ENCODE measurements around the gene ACTR5. TPM values are rescaled to one million over a fixed set of nuclear protein-coding genes. Genes with fewer than 3 reads are reported as not detected.
A peak's percentile ranks its signal among the peaks of the same experiment; 100 is the strongest.

ACTR5 gene
- total RNA-seq, 4 donors from 2014 or later: 5.8 to 9.8 (median 8.6) TPM

DNA sequence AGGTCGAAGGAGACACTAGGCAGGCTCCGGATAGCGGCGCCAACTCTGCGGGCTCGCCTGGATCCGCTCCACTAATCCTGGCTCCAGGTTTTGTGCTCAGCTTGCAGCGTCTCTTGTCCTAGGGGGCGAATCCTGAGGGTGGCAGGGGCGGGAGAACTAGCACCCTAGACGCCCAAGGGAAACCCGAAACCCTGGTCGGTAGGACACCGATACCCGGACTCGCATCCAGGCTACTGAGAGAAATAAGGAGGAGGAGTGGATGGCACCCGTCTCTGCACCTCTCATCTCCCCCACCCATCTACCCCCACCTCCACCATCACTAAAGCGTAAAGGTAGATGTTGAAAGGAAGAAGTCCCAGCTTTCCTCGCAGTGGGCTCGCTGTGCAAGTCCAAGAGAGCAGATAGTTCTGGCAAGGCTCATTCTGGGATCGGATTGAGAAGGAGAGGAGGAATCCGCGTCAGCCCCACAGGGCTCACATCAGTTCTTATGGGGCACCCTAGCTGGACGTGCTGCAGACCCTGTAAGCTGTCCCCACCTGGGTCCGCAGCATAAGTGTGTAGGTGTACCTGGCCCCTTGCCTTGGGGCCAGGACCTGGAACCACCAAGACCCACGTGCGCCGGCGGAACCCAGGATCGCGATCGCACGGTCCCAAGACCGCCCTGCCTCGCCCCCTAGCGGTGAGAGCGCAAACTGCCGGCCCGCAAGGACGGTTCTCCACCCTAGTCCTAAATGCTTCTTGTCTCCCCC, 17.1 kb upstream of the ACTR5 start:
- Histone ChIP-seq H3K27me3 (peaks cover 0 to 96% (median 60%) of the 10 kb centered on the region in 4 donors), H3K27ac (replicated peaks in 1 of 4) (no peak overlapping the region), H3K36me3 (no peaks in the 10 kb centered on the region), H3K4me3 (peak overlapping the region; percentile 34 to 49 (median 39)), H3K9me3 (no peaks in the 10 kb centered on the region), H3K4me1 (peaks cover 23 to 53% (median 42%) of the 10 kb centered on the region in 4 donors)
- 2% methylated on average over 22 of the region's 40 CpGs for WGBS
- DNase-seq (ENCODE audit: extremely low spot score): no peak
- intact Hi-C loops (cut with DNase I): loop anchor here (5.0 kb wide), 1 partner anchor 84 kb away; no protein-coding TSS in a partner anchor
- TF ChIP-seq, protein P1, sequence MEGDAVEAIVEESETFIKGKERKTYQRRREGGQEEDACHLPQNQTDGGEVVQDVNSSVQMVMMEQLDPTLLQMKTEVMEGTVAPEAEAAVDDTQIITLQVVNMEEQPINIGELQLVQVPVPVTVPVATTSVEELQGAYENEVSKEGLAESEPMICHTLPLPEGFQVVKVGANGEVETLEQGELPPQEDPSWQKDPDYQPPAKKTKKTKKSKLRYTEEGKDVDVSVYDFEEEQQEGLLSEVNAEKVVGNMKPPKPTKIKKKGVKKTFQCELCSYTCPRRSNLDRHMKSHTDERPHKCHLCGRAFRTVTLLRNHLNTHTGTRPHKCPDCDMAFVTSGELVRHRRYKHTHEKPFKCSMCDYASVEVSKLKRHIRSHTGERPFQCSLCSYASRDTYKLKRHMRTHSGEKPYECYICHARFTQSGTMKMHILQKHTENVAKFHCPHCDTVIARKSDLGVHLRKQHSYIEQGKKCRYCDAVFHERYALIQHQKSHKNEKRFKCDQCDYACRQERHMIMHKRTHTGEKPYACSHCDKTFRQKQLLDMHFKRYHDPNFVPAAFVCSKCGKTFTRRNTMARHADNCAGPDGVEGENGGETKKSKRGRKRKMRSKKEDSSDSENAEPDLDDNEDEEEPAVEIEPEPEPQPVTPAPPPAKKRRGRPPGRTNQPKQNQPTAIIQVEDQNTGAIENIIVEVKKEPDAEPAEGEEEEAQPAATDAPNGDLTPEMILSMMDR (IDR thresholded peaks at IDR 0.05): peak in 2 of 3 experiments; percentile 86 to 96
- TF ChIP-seq POLR2AphosphoS5 (IDR thresholded peaks at IDR 0.05): peak in 1 of 2 donors; percentile 29
- no peak for TF ChIP-seq POLR2A (IDR thresholded peaks at IDR 0.05; ENCODE audit: low read depth)

DNA sequence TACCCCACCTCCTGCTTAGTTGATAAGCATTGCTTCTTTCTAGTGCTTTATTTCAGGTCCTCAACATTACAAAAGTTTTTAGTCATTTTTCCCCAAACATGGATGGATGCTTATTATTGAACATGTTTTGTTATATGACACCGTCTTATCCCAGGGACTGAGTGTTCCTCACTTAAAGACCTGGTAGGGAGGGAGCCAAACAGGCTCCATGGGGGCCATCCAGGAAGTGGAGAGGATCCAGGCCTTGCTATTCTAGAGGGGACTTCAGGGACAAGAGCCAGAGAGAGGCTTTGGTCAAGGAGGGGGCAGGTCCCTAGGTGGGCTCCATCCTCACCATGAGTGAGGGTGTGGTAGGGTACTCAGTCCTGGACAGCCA, 16.5 kb upstream of the ACTR5 start:
- WGBS: 47% methylated on average over 1 of the region's 1 CpG
- H3K4me1 ChIP-seq: peaks cover 23 to 47% (median 39%) of the 10 kb centered on the region in 4 donors
- intact Hi-C loops (cut with DNase I): loop anchor here (5.0 kb wide), 1 partner anchor 84 kb away; no protein-coding TSS in a partner anchor
- no peaks in the 10 kb centered on the region for H3K9me3 ChIP-seq
- no peak for DNase-seq (ENCODE audit: extremely low spot score)
- no peak overlapping the region for H3K27ac ChIP-seq (replicated peaks in 1 of 4)
- TF ChIP-seq, protein P1 (IDR thresholded peaks at IDR 0.05): no peak
- TF ChIP-seq EP300 (IDR thresholded peaks at IDR 0.05) (no peak), POLR2A (IDR thresholded peaks at IDR 0.05; ENCODE audit: low read depth) (no peak), POLR2AphosphoS5 (IDR thresholded peaks at IDR 0.05) (no peak)
- no peaks in the 10 kb centered on the region for H3K36me3 ChIP-seq
- H3K4me3 ChIP-seq: peak overlapping the region in 1 of 4 donors; percentile 42
- H3K27me3 ChIP-seq: peaks cover 0 to 96% (median 55%) of the 10 kb centered on the region in 4 donors

DNA sequence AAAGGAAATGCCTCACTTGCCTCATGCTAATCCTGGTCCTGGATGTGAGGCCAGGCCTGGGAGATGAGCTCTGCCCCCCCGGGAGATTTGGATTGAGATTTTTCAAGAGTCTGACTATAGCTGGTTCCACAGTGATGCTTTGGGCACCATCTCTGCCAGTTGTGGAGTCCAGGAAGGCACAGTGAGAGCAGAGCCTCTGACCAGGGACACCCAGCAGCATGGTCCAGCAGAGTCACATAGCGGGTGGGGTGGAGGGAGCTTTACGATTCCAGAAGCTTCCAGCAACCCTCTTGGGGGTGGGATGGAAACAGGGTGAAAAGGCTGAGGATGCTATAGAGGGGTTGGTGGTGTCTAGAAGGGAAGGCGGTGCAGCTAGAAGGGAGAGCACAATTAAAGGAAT, 15.3 kb upstream of the ACTR5 start:
- Histone ChIP-seq H3K4me3 (no peak overlapping the region), H3K4me1 (peaks cover 19 to 35% (median 31%) of the 10 kb centered on the region in 4 donors), H3K36me3 (no peaks in the 10 kb centered on the region), H3K9me3 (no peaks in the 10 kb centered on the region), H3K27ac (replicated peaks in 1 of 4) (no peak overlapping the region), H3K27me3 (peaks cover 0 to 85% (median 42%) of the 10 kb centered on the region in 4 donors)
- no peak for DNase-seq (ENCODE audit: extremely low spot score)
- 78% methylated on average over 4 of the region's 4 CpGs for WGBS
- TF ChIP-seq POLR2A (IDR thresholded peaks at IDR 0.05; ENCODE audit: low read depth) (no peak), POLR2AphosphoS5 (IDR thresholded peaks at IDR 0.05) (no peak), EP300 (IDR thresholded peaks at IDR 0.05) (no peak)
- TF ChIP-seq, protein P1 (IDR thresholded peaks at IDR 0.05): no peak
- intact Hi-C loops (cut with DNase I): loop anchor here (5.0 kb wide), 1 partner anchor 86 kb away; no protein-coding TSS in a partner anchor

DNA sequence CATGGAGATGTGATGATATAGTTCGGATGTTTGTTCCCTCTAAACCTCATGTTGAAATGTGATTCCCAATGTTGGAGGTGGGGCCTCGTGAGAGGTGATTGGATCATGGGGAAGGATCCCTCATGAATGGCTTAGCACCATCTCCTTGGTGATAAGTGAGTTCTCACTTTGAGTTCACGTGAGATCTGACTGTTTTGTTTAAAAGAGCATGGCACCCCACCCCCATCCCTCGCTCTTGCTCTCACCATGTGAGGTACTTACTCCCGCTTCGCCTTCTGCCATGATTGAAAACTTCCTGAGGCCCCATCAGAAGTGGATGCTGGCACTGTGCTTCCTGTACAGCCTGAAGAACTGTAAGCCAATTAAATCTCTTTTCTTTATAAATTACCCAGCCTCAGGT, 13.1 kb upstream of the ACTR5 start:
- Histone ChIP-seq H3K4me1 (peaks cover 14 to 18% (median 16%) of the 10 kb centered on the region in 4 donors), H3K9me3 (no peaks in the 10 kb centered on the region), H3K27ac (replicated peaks in 1 of 4) (no peak overlapping the region), H3K27me3 (peaks cover 0 to 84% (median 21%) of the 10 kb centered on the region in 4 donors), H3K36me3 (no peaks in the 10 kb centered on the region), H3K4me3 (no peak overlapping the region)
- intact Hi-C loops (cut with DNase I): no loop called here
- TF ChIP-seq, protein P1 (IDR thresholded peaks at IDR 0.05): no peak
- DNase-seq (ENCODE audit: extremely low spot score): no peak
- 40% methylated on average over 6 of the region's 6 CpGs for WGBS

All from esophagus muscularis mucosa (tissue), 4 donors.